ENCODE results near the gene MGAT4C. TPM values are rescaled to one million over a fixed set of nuclear protein-coding genes. Genes with fewer than 3 reads are reported as not detected.

Gene MGAT4C
- polyA plus RNA-seq, 1 donor (not counting 4 experiments of a cell fraction or from before 2014, with no cell fraction given) = not detected

GRCh38 chr12:86172913-86173443, 83.2 kb downstream of the MGAT4C start:
- Histone ChIP-seq H3K9me1 (ENCODE audit: control insufficient read depth, extremely low read depth, insufficient read depth, low read length) (no peaks in the 10 kb centered on the region), H3K9me3 (ENCODE audit: control insufficient read depth, low read depth, low read length) (no peaks in the 10 kb centered on the region), H3K27me3 (ENCODE audit: control insufficient read depth, extremely low read depth, insufficient read depth, low read length) (no peaks in the 10 kb centered on the region), H3K4me3 (ENCODE audit: control insufficient read depth in 2 of 3, extremely low read depth in 1 of 3, insufficient read depth in 2 of 3, low read depth in 1 of 3, low read length in 3 of 3) (no peak overlapping the region), H3K4me2 (ENCODE audit: control insufficient read depth, extremely low read depth, insufficient read depth, low read depth, low read length) (no peak overlapping the region), H2AFZ (ENCODE audit: control insufficient read depth, low read length) (no peak overlapping the region), H3K79me2 (ENCODE audit: control insufficient read depth, insufficient read depth, low read length) (no peaks in the 10 kb centered on the region), H3K4me1 (ENCODE audit: control insufficient read depth, extremely low read depth, insufficient read depth, low read length) (no peaks in the 10 kb centered on the region), H3K27ac (ENCODE audit: control insufficient read depth, insufficient read depth, low read length) (no peak overlapping the region), H4K20me1 (ENCODE audit: control insufficient read depth, extremely low read depth, insufficient read depth, low read length) (no peaks in the 10 kb centered on the region), H3K9ac (ENCODE audit: control insufficient read depth, extremely low read depth, insufficient read depth, low read length) (no peak overlapping the region), H3K36me3 (ENCODE audit: control insufficient read depth in 2 of 2, extremely low read depth in 1 of 2, insufficient read depth in 2 of 2, low read length in 2 of 2) (no peaks in the 10 kb centered on the region)
- no peak for DNase-seq (ENCODE audit: low read depth, low spot score)
- dilution Hi-C loops (cut with MboI; ENCODE audit: extremely low pct_ligation_motif_present, low sequenced_read_pairs) = no loop called here
- no peak for FAIRE-seq
- no peak for TF ChIP-seq EZH2 (IDR thresholded peaks at IDR 0.05; ENCODE audit: low read length)
- TF ChIP-seq, protein P1, sequence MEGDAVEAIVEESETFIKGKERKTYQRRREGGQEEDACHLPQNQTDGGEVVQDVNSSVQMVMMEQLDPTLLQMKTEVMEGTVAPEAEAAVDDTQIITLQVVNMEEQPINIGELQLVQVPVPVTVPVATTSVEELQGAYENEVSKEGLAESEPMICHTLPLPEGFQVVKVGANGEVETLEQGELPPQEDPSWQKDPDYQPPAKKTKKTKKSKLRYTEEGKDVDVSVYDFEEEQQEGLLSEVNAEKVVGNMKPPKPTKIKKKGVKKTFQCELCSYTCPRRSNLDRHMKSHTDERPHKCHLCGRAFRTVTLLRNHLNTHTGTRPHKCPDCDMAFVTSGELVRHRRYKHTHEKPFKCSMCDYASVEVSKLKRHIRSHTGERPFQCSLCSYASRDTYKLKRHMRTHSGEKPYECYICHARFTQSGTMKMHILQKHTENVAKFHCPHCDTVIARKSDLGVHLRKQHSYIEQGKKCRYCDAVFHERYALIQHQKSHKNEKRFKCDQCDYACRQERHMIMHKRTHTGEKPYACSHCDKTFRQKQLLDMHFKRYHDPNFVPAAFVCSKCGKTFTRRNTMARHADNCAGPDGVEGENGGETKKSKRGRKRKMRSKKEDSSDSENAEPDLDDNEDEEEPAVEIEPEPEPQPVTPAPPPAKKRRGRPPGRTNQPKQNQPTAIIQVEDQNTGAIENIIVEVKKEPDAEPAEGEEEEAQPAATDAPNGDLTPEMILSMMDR (optimal IDR thresholded peaks at IDR 0.05 in 1 of 3, IDR thresholded peaks at IDR 0.05 in 1 of 3, conservative IDR thresholded peaks at IDR 0.05 in 1 of 3; ENCODE audit: extremely low read depth in 1 of 3, insufficient read depth in 2 of 3, low read length in 3 of 3) = no peak

GRCh38 chr12:86170051-86170450, 86.1 kb downstream of the MGAT4C start:
- Histone ChIP-seq H3K79me2 (ENCODE audit: control insufficient read depth, insufficient read depth, low read length) (no peaks in the 10 kb centered on the region), H3K4me2 (ENCODE audit: control insufficient read depth, extremely low read depth, insufficient read depth, low read depth, low read length) (no peak overlapping the region), H4K20me1 (ENCODE audit: control insufficient read depth, extremely low read depth, insufficient read depth, low read length) (no peaks in the 10 kb centered on the region), H3K27me3 (ENCODE audit: control insufficient read depth, extremely low read depth, insufficient read depth, low read length) (no peaks in the 10 kb centered on the region), H3K36me3 (ENCODE audit: control insufficient read depth in 2 of 2, extremely low read depth in 1 of 2, insufficient read depth in 2 of 2, low read length in 2 of 2) (no peaks in the 10 kb centered on the region), H3K27ac (ENCODE audit: control insufficient read depth, insufficient read depth, low read length) (no peak overlapping the region), H3K4me3 (ENCODE audit: control insufficient read depth in 2 of 3, extremely low read depth in 1 of 3, insufficient read depth in 2 of 3, low read depth in 1 of 3, low read length in 3 of 3) (no peak overlapping the region), H2AFZ (ENCODE audit: control insufficient read depth, low read length) (no peak overlapping the region), H3K9ac (ENCODE audit: control insufficient read depth, extremely low read depth, insufficient read depth, low read length) (no peak overlapping the region), H3K9me3 (ENCODE audit: control insufficient read depth, low read depth, low read length) (no peaks in the 10 kb centered on the region), H3K4me1 (ENCODE audit: control insufficient read depth, extremely low read depth, insufficient read depth, low read length) (no peaks in the 10 kb centered on the region), H3K9me1 (ENCODE audit: control insufficient read depth, extremely low read depth, insufficient read depth, low read length) (no peaks in the 10 kb centered on the region)
- DNase-seq (ENCODE audit: low read depth, low spot score) (no peak), FAIRE-seq (no peak)
- TF ChIP-seq, protein P1 (optimal IDR thresholded peaks at IDR 0.05 in 1 of 3, IDR thresholded peaks at IDR 0.05 in 1 of 3, conservative IDR thresholded peaks at IDR 0.05 in 1 of 3; ENCODE audit: extremely low read depth in 1 of 3, insufficient read depth in 2 of 3, low read length in 3 of 3) = no peak
- TF ChIP-seq EZH2 (IDR thresholded peaks at IDR 0.05; ENCODE audit: low read length) = no peak
- dilution Hi-C loops (cut with MboI; ENCODE audit: extremely low pct_ligation_motif_present, low sequenced_read_pairs) = no loop called here
